ENCODE data around the gene ATP5F1E. TPM values are rescaled to one million over a fixed set of nuclear protein-coding genes. Genes with fewer than 3 reads are reported as not detected.

Gene ATP5F1E
- total RNA-seq, 6 donors from 2014 or later: 18.9 to 75.0 (median 32.3) TPM

DNA sequence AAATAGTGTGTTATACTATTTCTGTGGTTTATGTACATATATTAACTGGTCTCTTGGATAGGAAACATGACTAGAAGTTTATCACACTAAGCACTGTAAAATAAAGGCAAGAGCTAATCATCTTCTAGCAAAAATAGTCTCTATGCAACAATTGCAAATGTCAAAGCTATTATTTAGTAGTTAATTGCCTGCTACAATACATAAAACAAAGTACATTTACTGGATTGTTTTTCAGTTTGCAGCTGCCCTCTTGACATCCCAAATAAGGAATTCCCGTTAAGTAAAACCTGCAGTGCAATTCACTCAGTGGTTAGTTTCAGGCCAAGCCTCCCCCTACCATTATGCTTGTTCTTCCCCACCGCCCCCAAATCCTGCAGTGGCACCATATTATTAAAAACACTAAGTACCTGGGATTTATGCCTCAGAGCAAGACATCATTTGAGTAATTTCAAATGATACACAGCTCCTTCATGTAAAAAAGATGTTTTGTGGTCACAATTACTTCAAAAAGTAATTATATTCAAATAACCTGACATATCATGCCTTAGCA lies 1.6 kb upstream of the ATP5F1E start:
- H3K9me3 ChIP-seq: no peaks in the 10 kb centered on the region
- H3K4me3 ChIP-seq: no peak overlapping the region
- H3K36me3 ChIP-seq: peaks cover 16 to 62% (median 38%) of the 10 kb centered on the region in 4 donors
- DNase-seq: no peak
- TF ChIP-seq, protein P1, sequence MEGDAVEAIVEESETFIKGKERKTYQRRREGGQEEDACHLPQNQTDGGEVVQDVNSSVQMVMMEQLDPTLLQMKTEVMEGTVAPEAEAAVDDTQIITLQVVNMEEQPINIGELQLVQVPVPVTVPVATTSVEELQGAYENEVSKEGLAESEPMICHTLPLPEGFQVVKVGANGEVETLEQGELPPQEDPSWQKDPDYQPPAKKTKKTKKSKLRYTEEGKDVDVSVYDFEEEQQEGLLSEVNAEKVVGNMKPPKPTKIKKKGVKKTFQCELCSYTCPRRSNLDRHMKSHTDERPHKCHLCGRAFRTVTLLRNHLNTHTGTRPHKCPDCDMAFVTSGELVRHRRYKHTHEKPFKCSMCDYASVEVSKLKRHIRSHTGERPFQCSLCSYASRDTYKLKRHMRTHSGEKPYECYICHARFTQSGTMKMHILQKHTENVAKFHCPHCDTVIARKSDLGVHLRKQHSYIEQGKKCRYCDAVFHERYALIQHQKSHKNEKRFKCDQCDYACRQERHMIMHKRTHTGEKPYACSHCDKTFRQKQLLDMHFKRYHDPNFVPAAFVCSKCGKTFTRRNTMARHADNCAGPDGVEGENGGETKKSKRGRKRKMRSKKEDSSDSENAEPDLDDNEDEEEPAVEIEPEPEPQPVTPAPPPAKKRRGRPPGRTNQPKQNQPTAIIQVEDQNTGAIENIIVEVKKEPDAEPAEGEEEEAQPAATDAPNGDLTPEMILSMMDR (IDR thresholded peaks at IDR 0.05): no peak
- TF ChIP-seq EP300 (IDR thresholded peaks at IDR 0.05): no peak
- TF ChIP-seq POLR2A (IDR thresholded peaks at IDR 0.05): no peak
- no peak for TF ChIP-seq POLR2AphosphoS5 (IDR thresholded peaks at IDR 0.05)
- no peak overlapping the region for H3K27ac ChIP-seq
- peaks cover 27 to 36% (median 30%) of the 10 kb centered on the region in 4 donors for H3K4me1 ChIP-seq
- H3K27me3 ChIP-seq: no peaks in the 10 kb centered on the region
- WGBS, 2 donors: 87 to 96% methylated on average over 2 of the region's 2 CpGs
- ATAC-seq (ENCODE audit: low FRiP score in 2 of 2): no peak

DNA sequence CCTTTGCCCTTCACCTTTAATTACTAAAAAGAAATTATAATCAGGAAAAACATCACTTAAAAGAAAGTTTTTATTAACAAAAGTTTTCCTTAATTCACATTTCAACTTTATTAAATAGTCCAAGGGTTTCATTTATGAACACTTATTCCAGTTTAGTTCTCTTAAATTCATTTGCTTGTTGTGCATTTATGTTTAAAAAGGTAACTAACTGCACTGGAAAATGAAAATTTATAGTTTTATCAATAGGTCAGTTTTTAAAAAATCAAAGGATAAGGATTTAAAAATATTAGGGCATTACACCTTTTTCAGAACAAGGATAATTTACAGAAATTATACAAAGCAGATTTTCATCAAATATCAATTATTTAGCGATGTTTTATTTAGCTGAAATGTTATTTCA lies 958 bp upstream of the ATP5F1E start:
- no peaks in the 10 kb centered on the region for H3K9me3 ChIP-seq
- H3K4me1 ChIP-seq: peaks cover 32 to 41% (median 36%) of the 10 kb centered on the region in 4 donors
- peaks cover 16 to 66% (median 37%) of the 10 kb centered on the region in 4 donors for H3K36me3 ChIP-seq
- no peak for TF ChIP-seq POLR2A (IDR thresholded peaks at IDR 0.05)
- TF ChIP-seq, protein P1 (IDR thresholded peaks at IDR 0.05): no peak
- no peak for TF ChIP-seq EP300 (IDR thresholded peaks at IDR 0.05)
- no peak for TF ChIP-seq POLR2AphosphoS5 (IDR thresholded peaks at IDR 0.05)
- WGBS, 2 donors: 97 to 100% methylated on average over 1 of the region's 1 CpG
- H3K27me3 ChIP-seq: no peaks in the 10 kb centered on the region
- peak overlapping the region; percentile 89 to 96 (median 94) for H3K27ac ChIP-seq
- DNase-seq: no peak
- no peak for ATAC-seq (ENCODE audit: low FRiP score in 2 of 2)
- H3K4me3 ChIP-seq: peak overlapping the region in 3 of 4 donors; percentile 62 to 85 (median 78)

DNA sequence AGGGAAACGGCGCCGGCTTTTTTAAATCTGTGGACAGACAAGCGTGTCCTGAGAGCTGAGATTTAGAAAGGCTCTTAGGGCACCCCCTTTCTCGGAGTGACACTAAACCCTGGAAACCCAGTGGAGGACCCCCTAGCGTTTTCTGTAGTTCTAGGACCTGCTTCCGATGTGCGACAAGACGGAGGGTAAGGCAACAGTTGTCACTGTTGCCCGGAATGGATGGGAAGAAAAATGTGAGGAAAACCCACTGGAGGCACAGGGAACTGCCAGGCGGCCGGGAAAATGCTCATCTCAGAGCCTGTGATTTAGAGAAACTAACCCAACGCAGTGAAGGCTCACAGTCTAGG lies 551 bp upstream of the ATP5F1E start:
- DNase-seq (no peak), ATAC-seq (ENCODE audit: low FRiP score in 2 of 2) (peak in 1 of 2 donors; percentile 9)
- H3K27me3 ChIP-seq: no peaks in the 10 kb centered on the region
- peaks cover 35 to 46% (median 38%) of the 10 kb centered on the region in 4 donors for H3K4me1 ChIP-seq
- peak overlapping the region; percentile 62 to 85 (median 73) for H3K4me3 ChIP-seq
- peak overlapping the region; percentile 89 to 96 (median 94) for H3K27ac ChIP-seq
- peaks cover 16 to 66% (median 34%) of the 10 kb centered on the region in 4 donors for H3K36me3 ChIP-seq
- H3K9me3 ChIP-seq: no peaks in the 10 kb centered on the region
- TF ChIP-seq POLR2A (IDR thresholded peaks at IDR 0.05): no peak
- TF ChIP-seq, protein P1 (IDR thresholded peaks at IDR 0.05): peak in 5 of 6 experiments; percentile 17 to 43 (median 21)
- 1 to 2% methylated on average over 12 to 13 of the region's 13 CpGs for WGBS, 2 donors

DNA sequence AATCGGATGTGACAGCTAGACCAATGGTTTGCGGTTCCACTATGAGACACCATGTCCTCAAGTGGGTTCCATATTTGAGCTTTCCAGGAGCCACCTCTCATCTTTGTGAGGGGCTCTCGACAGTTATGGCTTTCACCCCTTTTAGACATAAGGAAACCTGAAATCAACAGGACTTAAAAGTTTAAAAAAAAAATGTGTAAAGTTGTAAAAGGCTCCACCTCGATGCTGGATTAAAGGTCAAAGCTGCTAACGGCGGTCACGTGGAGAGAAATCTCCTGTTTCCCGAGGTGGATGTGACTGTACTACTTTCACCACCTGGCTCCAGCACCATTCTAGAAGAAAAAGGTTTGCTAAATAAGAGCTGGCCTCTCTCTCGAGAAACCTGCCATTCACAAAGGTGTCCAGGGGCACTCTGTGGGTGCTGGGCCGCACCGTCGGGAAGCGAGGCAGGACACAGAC lies 542 bp downstream of the ATP5F1E start:
- Histone ChIP-seq H3K9me3 (no peaks in the 10 kb centered on the region), H3K4me1 (peaks cover 37 to 56% (median 42%) of the 10 kb centered on the region in 4 donors), H3K27me3 (no peaks in the 10 kb centered on the region), H3K4me3 (peak overlapping the region; percentile 34 to 85 (median 70)), H3K36me3 (peaks cover 9 to 66% (median 34%) of the 10 kb centered on the region in 4 donors), H3K27ac (peak overlapping the region; percentile 89 to 96 (median 94))
- ATAC-seq (ENCODE audit: low FRiP score in 2 of 2) (no peak), DNase-seq (no peak)
- TF ChIP-seq EP300 (IDR thresholded peaks at IDR 0.05) (no peak), POLR2AphosphoS5 (IDR thresholded peaks at IDR 0.05) (no peak), POLR2A (IDR thresholded peaks at IDR 0.05) (no peak)
- TF ChIP-seq, protein P1 (IDR thresholded peaks at IDR 0.05): no peak
- WGBS, 2 donors: 18 to 23% methylated on average over 8 to 11 of the region's 13 CpGs

Data from upper lobe of left lung (tissue), 6 donors.